HuH-7 (cell line): ENCODE results near the gene GPR4.
A peak's percentile ranks its signal among the peaks of the same experiment; 100 is the strongest.

ENCODE experiments used
- DNase-seq: peaks from one replicate; pipeline ENCODE4 v3.0.0; 2011; ENCODE audit warnings: low spot score

The GPR4 gene

DNA sequence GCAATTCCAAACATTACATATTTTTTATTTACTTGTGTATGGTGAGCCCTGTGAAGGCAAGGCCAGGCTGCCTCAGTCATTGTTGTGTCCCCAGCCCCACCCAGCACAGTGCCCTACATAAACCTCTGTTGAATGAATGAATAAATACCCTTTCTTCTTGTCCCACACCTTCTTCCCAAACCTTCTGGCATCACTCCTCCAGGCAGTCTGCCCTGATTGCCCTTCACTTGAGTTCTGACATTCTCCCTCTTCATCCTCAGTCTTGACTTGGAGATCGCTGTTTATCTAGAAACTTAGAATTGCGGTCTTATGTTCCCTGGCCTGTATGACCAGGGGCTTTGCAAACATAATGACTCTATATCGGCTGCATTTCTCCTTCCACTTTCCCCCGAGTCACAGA lies 12.2 kb downstream of the GPR4 start:
- DNase-seq = no peak

DNA sequence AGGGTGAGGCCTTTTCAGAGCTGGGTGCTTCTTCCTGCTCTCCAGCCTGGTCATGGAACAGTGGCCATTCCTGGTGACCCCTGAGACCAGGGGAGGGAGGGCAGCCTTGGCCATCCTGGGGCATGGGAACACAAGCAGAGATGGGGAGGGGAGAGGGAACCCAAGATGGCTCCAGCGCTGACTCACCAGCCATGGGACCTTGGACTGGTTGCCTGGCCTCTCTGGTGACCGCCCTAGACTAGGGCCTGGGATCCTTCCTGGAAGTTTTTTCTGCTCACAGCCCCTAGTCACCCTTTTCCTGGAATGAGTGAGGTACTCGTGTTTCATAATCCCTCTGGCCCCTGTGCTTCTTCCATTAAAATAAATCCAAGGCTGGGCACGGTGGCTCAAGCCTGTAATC lies 14.1 kb downstream of the GPR4 start:
- no peak for DNase-seq

DNA sequence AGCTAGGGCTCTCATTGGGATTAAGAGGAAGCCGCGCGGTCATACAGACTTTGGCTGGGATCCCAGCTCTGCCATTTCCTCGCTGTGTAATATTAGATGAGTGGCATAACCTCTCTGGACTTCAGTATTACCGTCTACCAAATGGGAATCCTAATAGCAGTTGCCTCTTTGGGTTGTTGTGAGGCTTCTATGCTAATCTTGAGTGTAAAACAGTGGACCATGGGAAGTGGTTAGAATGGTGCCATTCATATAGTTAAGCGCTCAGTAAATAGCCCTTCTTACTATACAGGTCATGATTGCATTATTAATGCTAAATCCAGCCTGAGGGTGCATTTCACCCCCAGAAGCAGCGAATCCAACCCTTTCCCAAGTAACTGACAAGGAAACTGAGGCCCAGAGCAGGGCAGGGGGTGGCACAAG lies 16.8 kb downstream of the GPR4 start:
- DNase-seq = no peak

DNA sequence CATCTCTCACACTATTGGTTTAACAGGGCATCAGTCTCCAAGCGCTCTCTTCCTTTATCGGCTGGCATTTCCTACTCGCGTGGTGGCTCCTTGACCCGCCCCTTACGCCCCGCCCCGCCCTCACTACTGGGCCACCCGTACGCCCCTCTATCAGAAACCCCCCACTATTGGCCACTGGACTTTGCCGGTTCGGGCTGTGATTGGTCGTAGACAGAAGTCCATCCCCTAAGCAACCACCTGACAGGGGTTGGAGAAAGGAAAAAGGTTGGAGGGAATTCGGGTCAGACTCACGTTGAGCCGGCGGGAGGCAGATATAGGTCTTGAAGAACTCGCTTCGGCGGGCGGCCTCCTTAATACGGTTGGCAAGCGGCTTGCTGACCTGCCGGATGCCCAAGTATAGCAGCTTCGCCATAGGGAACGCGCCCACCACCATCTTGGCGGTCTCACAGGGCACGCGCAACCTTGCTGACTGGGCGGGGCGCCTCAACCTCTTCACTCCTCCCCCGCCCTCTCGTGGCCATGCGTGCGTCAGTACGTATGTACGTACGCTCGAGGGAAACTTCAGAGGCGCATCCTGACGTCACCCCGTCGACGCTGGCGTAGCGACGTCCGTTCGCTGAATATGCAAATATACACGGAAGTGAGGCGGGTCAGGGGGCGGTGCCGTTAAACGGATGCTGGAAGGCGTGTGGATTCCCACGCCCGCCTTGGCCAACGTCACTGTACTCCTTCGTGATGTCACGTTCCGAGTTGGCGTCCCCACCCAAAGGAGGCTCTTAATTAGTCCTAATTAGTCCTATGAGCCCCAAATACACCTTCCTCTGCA lies 17.5 kb downstream of the GPR4 start, which contains the start of gene OPA3:
TSS of gene OPA3 (minus strand) at position 471 of the 826 bp plus-strand sequence. CDS start at position 433, 38 bp downstream.
- peak; percentile 90 for DNase-seq

DNA sequence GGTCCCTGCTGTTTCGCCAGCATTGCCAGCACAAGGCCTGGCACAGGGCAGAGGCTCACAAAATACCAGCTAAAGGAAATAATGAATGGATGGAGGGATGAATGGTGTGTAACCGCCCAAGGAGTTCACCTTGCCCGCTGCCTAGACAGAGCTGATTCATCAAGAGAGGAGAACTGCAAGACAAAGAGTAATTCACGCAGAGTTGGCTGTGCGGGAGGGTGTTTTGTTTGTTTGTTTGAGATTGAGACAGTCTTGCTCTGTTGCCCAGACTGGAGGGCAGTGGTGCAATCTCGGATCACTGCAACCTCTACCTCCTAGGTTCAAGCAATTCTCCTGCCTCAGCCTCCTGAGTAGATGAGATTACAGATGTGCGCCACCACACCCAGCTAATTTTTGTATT lies 20.4 kb downstream of the GPR4 start:
- no peak for DNase-seq

DNA sequence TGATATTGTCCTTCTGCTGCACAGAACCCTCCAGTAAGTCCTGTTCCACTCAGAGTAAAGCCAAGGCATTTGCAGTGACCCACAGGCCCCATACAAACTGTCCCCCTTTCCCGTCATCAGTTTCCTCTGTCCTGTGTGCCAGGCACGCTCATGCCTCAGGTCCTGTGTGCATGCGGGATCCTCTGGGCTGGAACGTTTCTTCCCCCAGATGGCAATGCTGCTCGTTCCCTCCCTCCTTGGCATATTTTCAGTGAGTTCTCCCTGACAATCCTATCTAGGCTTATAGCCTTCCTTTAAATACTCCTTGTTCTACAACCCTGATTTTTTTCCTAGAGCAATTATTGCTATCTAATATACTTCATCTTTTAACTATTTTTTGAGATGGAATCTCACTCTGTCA lies 23.2 kb downstream of the GPR4 start:
- DNase-seq = no peak

DNA sequence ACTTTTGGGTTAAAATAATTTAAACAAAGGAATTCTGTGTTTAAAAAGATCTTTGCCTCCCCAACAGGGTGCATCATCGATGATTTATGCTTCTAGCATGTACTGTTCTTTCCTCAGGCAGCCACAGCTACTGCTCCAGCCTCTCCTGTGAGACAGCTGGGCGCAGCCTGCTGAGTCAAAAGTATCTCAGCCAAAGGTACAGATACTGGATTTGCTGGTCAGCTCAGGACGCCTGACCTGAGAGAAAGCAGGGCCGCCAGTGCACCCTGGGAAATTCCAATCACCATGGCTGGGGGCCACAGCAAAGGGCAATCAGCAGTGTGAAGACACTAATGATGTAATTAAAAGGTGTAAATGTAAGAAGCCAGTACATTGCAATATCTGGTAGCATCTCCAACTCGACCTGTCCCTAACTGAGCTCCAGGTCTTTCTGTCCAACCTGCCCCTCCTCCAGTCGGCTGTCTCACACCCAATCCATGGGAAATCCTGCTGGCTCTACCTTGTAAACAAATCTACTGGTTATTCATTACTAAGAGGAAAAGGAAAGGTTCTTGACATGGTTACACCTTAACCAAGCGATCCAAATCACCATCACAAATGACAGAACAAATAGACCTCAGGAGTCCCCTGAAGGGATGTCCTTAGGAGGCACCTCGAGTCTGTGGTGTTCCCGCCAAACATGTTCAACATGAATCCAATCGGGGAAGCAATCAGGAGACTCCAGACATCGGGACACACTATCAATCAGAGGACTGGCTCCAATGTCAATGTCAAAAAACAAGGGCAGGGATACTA lies 24.7 kb downstream of the GPR4 start:
- DNase-seq = peak; percentile 47

DNA sequence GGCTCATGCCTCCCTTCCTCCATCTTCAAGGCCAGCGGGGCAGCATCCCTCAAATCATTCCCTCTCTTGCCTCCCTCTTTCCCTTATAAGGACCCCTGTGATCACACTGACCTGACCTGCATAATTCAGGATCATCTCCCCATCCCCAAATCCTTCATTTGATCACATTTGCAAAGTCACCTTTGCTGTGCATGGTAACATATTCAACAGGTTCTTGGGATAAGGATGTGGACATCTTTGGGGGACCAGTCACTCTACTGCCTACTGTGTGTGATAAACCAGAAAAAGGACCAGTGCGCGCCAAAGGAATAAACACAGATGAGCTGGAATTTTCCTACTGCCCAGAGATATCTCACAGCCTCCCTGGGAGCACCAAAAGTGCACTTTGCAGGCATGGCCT lies 25.3 kb downstream of the GPR4 start:
- DNase-seq = no peak

DNA sequence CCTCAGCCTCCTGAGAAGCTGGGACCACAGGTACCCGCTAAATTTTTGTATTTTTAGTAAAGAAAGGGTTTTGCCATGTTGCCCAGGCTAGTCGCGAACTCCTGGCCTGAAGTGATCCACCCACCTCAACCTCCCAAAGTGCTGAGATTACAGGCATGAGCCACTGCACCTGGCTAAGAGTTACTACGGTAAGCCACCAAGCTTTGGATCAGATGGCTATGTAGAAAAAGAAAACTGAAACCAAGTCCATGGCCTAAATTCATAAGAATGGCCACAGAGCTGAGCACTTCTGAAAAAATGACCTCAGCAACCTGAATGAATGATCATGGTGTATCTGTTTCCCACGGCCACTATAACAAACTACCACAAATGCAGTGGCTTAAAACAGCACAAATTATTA lies 26.8 kb downstream of the GPR4 start:
- DNase-seq = no peak

DNA sequence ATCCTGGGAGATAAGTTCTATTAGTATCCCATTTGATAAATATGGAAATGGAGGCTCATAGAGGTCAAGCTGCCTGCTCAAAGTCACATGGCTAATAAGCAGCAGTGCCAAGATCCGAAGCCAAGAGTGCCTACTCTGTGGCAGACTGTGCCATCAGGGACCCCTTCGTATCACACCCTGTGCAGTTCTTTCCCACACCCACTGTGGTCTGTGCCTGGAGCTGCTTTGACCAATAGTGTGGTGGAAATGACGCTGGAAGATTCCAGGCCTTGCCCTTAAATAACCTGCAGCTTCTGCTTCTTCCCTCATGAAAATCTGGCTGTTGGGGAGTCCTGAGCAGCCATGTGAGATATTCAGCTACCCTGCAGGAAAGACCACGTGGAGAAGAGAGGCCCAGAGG lies 27.5 kb downstream of the GPR4 start:
- DNase-seq = no peak

DNA sequence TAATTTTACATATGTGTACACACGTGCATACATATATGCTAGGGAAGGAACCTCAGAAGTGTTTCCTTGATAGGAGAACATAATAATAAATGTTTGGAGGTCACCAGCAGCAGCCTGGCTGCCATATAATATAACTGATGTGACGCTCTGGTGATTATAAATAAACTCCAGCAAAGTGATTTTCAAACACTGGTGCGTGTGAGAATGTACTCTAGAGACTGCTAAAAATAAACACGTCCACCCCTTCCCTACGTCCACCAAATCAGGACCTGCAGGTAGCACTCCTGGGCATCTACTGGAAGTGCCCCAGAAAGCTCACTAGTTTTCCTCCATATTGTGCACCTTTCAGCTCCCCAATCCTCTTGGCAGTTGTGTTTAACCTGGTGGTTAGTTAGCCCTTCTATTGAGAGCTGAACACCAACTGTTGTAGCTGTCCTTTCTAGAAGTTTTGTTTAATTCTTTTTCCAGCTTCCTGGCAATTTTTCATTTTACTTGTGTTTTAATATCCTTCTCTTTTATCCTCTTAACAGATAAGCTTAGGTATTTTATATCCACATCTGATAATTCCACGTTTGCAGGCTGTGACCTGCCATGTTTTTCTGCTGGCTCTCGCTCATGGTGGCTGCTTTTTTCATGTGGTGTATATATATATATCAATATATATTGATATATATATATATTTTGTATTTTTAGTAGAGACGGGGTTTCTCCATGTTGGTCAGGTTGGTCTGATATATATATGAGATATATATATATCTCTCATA lies 30.4 kb downstream of the GPR4 start:
- DNase-seq = no peak

DNA sequence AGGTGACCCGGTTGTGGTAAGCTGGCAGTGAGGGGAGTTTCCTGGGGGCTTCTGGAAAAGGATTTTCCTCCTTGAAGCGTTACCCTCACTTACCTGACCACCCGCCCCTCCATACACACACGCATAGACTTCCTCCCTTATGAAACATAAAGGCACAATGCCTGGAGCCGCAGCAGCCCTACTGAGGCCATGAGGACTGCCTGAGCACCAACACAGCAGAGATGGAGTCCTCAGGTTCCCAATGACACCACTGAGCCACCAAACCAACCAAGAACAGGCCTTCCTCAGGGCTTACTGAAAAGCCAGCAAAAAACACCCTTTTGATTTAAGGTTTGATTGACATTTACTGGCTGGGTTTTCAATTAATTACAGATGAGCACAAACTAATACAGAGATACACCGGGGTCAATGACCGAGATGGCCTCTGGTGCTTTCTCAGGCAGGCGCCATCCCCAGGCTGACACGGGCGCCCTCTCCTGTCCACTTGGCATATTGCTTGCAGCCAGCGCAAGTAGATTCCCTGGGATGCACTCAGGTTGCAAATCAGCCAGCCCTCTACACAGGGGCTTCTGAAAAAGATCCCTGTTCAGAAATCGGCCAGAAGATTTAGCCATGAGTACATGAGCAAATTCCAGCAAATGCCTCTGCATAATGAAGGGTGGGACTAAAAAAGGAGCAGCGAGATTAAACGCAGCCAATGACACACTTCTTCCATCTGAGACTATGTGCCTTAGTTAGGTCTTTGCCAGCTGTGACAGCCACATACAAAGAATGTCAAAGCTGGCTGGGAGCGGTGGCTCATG lies 32.2 kb downstream of the GPR4 start:
- peak; percentile 68 for DNase-seq

DNA sequence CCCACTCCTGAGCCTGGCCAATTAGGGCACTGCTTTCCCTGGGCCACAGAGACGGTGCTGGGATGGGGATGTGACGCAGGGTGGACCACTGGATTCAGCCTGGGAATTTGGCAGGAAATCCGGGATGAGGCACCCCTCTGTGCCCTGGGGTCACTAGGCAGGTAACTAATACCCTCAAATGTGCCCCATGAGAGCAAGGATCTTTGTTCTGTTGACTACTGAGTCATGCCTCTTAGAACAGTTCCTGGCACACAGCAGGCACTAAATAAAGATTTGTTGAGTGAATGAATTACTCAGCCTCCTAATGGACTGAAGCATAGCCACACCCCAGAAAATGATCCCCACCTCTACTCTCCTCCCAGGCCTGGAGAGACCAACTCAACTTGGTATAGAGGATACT lies 33.3 kb downstream of the GPR4 start:
- no peak for DNase-seq

DNA sequence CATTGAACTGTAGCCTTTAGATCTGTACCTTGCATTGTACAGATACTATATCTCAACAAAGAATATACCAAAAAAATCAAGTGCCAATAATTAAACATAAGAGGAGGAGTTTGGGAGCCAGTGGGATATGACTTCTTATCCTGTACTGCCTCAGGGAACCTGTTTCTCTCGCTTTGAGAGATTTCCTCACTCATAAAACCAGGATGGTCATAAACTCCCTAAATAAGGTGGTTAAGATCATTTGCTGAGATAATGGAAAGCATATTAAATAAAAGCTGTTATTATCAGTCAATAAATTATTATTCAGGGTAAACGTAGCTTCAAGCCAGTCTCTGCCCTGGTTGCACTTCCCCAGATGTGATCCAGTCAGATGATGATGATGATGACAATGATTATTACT lies 34.4 kb downstream of the GPR4 start:
- no peak for DNase-seq

DNA sequence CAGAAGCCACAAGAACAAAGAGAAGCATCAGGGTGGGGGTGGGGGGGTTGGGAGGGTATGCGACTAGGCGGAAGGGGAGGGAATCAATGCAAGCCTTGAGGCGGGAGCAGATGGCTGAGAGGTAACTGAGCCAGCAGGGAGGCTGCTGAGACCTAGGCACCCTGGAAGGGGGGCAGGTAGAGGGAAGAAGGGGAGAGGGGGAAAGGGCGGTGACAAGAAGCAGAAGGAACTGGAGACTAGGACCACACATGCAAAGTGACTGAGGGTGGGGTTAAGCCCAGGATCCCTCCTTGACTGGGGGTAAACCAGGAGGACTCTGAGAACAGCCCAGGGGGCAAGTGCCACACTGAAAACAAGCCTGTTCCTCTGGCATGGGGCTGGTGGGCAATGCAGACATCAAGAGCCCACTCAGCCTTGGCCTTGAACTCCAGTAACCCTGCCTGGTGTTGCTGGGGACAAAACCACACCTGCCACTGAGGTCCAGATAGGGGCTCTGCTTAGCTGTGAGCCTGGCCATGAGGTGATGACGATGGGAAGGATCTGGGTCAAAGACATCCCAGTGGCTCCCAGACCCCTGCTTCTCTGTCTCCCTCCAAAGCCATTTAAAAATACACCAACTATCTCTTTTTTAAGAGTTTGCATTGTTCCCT lies 37.8 kb downstream of the GPR4 start:
- no peak for DNase-seq

DNA sequence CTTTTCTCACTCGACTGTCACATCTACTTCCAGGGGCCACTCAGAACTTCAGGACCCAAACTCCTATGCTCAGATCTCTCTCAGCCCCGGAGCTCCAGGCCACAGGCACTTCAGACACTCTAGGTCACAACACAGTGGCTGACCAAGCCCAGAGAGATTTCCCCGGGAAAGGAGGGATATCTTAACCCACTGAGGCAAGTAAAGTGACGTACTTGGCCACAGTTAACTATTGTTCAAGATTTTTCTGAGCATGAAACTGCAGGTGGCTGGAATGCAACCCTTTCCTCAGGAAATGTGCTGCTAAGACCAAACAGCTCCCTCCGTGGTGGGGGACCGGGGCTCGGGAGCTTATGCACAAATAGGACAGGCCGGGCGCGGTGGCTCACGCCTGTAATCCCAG lies 41.3 kb downstream of the GPR4 start:
- DNase-seq = no peak

DNA sequence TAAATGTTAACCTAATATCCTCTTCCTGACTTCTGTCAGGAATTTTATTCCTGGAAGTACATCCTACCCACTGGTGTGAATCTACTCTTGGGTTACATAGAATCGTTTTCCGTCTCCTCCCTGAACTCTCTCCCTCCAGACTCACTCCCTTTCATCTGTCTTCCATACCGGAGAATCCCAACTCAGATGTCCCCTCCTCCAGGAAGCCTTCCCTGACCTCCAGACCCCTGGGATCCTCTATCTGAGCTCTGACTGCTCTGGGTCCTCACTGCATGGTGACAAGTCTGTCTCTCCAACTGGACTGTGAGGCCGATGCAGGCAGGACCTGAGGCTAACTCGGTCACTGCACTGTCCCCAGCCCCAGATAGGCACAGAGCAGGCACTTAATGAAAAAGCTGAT lies 42.0 kb downstream of the GPR4 start:
- no peak for DNase-seq

DNA sequence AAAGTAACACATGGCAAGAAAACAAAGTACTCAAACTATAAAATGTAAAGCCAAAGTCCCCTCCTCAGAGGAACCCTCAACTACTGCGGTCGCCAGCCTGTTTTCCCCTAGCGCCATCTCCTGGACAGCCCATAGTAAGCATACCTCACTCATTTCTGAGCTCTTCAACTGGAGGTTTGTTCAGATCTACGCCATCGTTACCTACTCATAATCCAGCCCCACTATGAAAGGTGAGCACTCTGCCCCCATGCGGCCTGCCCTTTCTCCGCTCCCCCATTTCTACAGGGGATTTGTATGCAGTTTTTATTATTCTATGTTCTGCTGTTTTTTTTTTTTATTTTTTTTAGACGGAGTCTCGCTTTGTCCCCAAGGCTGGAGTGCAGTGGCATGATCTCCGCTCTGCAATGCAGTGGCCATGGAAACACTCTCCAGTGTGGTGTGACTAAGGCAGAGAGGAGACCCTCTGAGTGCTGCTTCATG lies 43.6 kb downstream of the GPR4 start:
- peak; percentile 87 for DNase-seq

DNA sequence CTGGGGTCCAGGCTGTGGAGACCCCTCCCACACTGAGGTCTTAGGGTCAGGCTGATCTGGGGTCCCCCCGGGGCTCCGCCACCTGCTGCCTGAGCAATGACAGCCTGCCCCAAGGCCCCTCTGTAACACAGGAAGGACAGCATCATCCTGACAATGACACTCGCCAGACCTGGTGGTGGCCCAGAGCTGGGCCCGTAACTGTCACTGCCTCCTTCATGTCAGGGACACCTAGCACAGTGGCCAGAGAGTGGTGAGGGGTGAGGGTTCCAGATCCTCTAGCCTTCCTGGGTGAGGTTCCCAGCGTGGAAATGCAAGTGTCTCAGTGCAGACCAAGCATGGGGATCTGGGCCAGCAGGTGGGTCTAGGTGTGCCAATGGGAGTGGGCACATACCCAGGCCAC lies 45.2 kb downstream of the GPR4 start:
- no peak for DNase-seq

DNA sequence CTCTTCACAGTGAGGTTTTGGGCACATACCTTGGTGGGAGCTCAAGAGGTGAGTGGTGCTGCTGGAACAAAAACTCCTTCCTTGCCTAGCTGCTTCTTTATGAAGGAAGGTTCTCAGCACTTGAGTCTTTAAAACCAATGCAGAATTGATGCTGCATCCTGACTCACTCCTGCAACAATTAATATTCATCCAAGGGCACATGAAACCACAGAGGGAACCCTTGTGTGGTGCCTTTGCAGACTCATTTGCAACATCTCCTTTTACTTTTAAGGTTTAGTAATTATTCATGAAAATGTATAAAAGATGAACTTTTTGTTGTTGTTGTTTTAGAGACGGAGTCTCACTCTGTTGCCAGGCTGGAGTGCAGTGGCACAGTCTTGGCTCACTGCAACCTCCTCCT lies 47.5 kb downstream of the GPR4 start:
- no peak for DNase-seq

DNA sequence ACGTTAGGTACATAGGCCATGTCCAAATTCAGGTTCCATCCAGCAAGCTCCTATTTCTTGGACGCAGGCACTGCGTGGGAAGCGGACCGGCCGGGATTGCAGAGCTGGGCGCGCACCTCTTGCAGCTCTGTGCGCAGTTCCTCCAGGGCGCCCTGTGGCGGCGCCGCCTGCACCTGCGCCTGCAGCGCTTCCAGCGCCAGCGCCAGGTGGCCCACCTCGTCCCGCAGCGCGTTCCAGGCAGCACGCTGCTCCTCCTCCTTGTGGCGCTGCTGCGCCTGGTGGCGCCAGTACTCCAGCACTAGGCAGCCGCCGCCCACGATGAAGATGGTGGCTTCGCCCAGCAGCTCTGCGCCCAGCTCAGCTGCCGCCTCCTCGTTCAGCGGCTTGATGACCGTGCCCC lies 48.5 kb downstream of the GPR4 start:
- no peak for DNase-seq
